ENCODE data around the gene XYLT1. TPM values are rescaled to one million over a fixed set of nuclear protein-coding genes. Genes with fewer than 3 reads are reported as not detected.

XYLT1 gene
- polyA plus RNA-seq, 4 donors = 6.9 to 8.0 (median 7.2) TPM

DNA sequence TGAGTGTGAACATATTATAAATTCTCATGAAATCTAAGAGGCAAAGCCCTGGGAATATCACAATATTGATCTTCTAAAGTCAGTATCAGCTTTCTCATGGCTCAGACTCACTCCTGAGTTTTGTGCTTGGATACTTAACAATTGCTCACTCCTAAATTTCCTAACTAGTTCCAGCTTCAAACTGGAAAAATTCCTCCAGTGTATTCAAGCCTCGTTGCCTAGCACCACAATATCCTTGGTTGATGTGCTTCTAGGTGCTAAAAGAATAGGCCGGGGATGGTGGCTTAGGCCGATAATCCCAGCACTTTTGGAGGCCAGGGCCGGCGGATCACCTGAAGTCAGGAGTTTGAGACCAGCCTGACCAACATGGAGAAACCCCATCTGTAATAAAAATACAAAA lies 62.5 kb downstream of the XYLT1 start:
- no peak for DNase-seq (ENCODE audit: low read depth in 4 of 4, low spot score in 2 of 4)

DNA sequence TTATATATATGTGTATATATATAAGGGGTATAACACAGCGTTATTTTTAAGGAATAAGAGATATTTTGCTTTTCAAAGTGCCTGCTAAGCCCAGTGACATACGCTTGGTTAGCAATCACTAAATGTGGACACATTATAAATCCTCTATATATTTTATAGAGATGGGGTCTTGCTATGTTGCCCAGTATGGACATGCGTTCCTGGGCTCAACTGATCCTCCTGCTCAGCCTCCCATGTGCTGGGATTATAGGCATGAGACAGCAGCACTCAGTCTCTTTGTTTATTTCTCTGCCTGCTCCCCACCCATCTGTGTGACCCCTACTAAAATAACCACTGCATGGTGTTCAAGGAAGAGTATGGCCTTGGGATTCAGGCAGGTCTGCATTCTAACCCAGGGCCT lies 63.4 kb downstream of the XYLT1 start:
- no peak for DNase-seq (ENCODE audit: low read depth in 4 of 4, low spot score in 2 of 4)

DNA sequence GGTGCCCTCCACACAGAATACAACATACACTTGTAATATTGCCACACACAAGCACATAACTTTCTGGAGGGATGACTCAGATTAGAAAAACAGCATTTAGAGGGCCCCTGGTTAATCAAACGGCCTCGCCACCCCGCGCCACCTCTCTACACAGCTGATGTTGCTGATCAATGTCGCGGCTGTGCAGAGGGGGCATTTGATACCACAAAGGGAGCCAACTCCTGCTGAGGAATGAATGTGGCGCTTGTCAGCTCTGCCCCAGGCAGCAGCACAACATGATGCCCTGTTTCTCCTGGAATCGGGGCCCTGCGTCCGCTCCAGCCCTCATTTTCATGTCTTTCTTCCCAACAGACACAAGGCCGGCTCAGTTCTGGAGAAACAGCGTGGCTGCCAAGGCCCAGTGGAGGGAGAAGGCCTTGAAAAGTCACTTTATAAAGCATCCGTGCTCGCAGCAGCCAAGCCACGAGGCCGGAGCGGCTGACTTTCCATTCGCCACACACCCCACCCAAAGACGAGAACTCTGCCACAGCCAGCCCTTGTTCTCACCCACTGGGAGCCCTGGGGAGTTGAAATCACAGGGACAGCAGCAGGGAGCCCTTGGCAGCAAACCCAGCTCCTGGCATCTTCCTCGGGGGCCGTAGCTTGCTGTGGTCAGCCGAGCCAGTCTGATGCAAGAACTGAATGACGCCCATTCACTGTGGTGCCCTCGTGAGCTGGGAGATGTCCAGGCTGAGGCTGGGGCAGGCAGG lies 65.6 kb downstream of the XYLT1 start:
- no peak for DNase-seq (ENCODE audit: low read depth in 4 of 4, low spot score in 2 of 4)

DNA sequence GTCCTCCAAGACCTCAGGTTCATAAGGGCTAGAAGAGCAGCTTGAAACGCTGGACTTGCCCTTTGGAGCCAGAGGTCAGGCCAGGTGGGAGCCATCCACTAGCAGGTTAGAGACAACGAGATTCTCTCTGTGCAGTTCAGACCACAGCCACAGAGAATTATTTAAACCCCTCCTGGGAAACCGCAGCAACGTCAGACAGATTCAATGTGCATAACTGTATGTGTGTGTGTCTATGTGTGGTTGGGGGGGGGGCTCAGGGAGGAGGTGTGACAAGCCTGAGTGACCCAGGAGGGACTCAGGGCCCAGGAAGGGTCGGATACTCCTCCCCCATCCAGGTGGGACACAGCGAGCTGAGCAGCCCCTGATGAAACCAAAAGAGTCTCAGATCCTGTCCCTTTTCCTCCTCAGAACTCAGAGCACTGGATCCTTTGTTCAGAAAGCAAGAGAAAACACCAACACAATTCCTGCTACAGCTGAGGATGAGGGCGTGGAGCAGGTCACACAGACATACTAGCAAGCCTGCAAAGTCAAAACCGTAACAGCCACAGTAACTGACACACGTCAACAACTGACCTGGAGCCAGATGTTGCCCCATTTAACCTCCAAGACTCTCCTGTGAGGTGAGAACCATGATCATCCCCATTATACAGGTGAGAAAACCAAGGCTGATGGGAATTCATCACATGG lies 66.8 kb downstream of the XYLT1 start:
- no peak for DNase-seq (ENCODE audit: low read depth in 4 of 4, low spot score in 2 of 4)

DNA sequence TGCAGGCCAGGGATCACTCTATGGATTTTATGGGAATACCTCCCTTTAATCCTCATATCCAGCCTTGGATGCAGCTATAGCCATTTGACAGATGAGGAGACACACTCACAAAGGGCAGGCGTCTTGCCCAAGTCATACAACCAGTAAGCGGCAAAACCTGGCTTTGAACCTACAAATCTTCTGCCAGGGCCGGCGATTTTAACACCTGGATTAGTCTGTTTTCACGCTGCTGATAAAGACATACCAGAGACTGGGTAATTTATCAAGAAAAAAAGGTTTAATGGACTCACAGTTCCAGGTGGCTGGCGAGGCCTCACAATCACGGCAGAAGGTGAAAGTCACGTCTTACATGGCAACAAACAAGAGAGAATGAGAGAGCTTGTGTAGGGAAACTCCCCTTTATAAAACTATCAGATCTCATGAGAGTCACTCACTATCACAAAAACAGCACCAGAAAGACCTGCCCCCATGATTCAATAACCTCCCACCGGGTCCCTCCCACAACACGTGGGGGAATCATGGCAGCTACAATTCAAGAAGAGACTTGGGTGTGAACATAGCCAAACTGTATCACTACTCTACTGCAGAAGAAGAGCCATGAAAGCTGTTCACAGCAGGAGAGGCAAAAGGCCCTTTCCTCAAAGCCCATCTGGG lies 67.5 kb downstream of the XYLT1 start:
- DNase-seq (ENCODE audit: low read depth in 4 of 4, low spot score in 2 of 4) = no peak

DNA sequence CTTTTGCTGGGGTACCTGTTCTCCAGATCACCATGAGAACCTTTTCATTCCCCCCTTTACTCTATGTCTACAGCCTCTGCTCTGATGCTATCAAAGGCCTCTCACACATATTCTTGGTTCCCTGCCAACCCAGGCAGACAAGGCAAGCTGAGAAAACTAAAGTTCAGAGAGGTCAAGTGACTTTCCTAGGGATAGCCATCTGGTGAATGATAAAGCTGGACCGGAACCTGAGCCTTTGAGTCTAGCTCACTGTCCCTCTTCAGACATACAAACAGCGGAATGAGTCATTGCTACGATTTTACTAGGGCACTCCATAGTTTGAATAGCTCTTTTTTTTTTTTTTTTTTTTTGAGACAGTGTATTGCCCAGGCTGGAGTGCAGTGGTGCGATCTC lies 73.3 kb downstream of the XYLT1 start:
- DNase-seq (ENCODE audit: low read depth in 4 of 4, low spot score in 2 of 4) = no peak

DNA sequence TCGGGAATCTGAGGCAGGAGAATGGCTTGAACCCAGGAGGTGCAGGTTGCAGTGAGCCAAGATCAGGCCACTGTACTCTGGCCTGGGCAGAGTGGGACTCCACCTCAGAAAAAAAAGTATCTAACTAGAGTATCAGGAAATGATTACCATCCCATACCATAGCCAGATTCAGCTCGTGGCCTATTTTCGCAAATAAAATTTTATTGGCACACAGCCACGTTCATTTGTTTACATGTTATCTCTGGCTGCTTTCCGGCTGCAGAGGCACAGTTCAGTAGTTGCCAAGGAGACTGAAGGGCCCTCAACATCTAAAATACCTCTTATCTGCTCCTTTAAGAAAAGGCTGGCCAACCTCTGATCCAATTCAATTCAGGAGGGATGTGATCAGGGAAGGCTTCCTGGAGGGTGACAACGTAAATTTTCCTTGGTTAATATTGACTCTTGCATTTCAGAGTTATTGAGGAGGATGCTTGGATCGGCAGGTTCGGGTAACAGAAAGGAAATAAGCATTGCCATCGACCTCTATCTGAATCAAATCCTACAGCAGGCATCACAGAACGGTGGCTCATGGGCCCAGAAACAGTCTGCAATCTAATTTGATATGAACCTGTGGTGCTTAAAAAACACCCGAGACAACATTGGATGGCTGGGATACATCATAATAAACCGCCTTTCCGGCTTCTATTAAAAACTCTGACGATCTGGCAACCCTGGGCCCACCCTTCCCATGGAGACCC lies 73.8 kb downstream of the XYLT1 start:
- no peak for DNase-seq (ENCODE audit: low read depth in 4 of 4, low spot score in 2 of 4)

DNA sequence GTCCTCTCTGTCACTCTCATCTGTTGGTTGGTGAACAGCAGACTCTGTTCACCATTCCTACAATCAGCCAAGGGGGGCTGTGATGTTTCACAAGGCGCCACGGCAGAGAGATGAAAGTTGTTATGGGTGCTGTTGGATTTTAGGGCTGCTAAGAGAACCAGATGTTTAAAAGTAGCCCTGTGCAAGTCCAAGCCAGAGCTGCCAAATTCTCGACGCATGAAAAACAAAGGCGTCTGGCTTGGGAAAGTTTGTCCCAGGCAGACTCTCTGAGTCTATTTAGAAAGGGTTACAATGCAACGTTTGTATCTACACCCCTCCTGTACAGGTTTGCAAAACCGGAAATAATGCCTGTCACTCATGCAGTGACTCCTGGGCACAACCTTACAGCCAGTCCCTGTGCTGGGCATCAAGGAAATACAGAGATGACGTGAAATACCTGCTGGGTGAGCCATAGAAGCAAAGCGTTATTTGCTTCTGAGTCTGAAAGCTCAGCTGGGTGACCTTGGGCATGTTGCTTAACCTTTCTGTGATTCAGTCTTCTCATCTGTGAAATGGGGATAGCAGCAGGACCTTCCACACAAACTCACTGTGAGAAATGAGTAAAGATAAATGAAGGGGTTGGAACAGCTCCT lies 74.8 kb downstream of the XYLT1 start:
- no peak for DNase-seq (ENCODE audit: low read depth in 4 of 4, low spot score in 2 of 4)

DNA sequence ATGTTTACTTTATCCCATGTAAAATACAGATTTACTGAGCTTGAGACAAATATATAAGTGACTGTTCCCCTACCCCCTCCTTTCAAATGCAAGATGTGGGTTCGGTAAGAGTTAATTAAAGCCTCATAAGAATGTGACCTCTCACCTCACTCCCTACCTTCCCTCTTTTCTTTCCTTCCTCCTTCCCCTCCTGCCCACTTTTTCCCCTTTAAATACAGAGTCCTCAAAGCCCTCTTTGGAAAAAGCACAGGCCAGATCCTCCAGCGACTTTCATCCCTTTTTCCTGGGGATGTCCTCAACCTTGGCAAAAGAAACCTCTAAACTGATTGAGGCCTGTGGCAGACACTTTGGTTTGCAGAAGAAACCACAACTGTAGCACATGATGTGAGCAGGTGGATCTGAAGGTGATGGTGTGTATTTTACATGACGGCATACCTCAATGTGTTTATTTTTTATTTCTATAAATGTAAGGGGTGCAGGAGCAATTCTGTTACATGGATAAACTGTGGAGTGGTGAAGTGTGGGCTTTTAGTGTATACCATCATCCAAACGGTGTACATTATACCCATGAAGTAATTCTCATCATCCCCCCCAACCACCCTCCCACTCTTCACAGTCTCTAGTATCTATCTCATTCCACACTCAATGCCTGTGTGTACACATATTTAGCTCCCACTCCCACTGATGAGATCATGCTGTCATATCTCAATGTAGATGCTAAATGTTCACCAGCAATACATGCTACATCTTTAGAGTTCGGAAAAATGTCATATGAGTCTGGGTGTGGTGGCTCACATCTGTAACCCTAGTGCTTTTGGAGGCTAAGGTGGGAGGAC lies 77.7 kb downstream of the XYLT1 start:
- DNase-seq (ENCODE audit: low read depth in 4 of 4, low spot score in 2 of 4) = no peak

DNA sequence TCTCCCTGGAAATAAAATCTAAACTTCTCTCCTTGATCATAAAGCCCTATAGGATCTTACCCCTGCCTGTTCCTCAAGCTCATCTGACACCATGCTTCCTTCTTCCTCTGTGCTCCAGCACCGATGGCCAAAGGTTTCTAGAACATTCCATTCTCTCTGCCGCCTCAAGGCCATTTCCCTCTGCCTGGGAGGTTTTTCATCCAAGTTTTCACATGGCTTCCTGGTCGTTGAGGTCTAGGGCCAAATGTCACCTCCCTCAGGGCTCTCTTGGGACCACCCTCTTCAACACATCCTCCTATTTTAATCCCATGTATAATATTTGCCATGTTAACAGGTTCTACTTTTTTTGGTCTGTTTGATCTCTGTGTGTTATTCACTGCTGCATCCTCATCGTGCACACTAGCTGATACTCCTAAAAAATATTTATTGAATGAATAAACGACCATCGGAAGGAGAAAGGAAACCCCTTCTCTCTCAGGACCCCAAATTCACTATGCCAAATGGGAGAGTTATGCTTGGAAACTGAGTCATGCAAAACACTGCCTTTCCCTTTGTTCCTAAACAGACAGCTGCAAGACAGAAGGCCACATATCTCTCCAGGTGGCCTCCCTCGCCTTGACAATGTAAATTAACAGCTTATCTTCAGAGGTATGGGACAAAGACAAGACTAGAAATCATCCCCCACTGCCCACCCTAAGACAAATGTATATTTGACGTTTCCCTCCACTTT lies 78.5 kb downstream of the XYLT1 start:
- no peak for DNase-seq (ENCODE audit: low read depth in 4 of 4, low spot score in 2 of 4)

DNA sequence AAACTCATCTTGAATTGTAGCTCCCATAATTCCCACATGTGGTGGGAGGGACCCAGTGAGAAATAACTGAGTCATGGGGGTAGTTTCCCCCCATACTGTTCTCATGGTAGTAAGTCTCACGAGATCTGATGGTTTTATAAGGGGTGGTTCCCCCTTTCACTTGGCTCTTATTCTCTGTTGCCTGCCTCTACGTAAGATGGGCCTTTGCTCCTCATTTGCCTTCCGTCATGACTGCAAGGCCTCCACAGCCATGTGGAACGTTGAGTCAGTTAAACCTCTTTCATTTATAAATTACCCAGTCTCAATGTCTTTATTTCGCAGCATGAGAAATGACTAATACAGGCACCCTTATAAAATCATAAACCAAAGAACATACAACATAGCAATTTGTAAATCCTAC lies 79.0 kb downstream of the XYLT1 start:
- DNase-seq (ENCODE audit: low read depth in 4 of 4, low spot score in 2 of 4) = no peak

DNA sequence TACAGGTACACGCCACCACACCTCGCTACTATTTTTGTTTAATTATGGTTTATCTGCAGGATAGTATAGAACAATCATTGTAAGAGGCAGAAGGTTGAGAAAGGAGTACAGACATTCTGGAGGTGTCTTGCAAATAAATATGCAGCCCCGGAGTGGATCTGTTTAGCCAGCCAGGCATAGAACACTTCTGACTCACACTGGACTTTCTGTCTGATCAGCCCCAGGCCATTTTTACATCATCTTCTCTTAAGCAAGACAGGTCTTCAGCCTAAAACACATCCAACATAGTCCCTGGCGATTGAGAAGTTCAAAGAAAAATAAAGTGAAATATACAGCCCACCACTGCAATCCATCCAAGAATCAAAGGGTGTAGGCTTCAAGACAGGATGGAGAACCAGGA lies 81.4 kb downstream of the XYLT1 start:
- no peak for DNase-seq (ENCODE audit: low read depth in 4 of 4, low spot score in 2 of 4)

DNA sequence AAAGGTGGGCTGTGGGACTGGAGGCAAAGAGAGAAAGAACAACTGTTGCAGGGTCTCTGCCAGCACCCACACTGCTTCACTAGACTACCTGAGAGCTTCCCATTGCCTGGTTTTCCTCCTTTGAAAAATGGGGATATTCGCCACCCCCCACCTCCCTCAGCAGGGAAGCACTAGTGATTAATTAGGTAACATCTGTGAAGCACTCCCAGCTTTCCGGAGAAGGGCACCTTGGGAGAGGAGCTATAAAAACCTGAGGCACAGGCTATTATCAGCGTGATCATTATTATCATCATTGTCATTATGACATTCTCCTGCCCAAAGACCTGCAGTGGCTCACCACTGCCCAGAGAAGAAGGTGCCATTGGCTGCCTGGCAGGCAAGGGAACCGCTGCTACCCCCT lies 83.5 kb downstream of the XYLT1 start:
- no peak for DNase-seq (ENCODE audit: low read depth in 4 of 4, low spot score in 2 of 4)

DNA sequence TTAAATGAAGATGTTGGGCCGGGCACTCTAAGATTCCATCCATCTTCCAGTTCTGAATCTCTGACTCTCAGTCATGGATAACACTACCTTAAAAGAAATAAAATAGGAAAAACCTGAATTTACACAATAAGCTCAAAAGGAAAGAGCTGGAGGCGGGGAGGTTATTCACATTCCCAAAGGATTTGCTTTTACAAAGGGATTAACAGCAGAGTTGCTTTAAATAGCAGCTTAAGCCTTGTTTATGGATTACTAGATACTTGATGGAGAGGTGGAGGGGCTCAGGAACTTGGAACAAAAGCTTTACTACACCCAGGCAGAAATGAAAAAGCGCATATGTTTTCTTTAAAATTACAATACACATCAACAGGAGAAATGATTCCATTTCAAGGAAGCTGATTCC lies 84.5 kb downstream of the XYLT1 start:
- no peak for DNase-seq (ENCODE audit: low read depth in 4 of 4, low spot score in 2 of 4)

DNA sequence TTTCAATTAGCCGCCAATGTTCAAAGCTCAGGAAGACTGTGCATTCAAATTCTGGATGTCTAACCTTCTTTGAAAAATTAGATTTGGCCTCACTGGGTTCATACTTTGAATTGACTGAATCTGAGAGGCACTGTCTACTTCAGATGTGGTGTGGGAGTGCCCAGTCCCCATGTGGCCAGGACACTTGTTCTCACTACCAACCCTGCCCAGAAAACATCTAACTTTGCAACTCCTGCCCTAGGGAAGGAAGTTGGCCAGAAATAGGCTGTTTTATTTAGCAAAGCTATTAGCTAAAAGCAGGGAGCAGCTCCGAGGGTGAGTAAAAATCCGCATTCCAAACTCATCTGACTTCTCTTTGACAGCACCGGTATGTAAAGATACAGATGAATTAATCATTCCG lies 86.3 kb downstream of the XYLT1 start:
- no peak for DNase-seq (ENCODE audit: low read depth in 4 of 4, low spot score in 2 of 4)

DNA sequence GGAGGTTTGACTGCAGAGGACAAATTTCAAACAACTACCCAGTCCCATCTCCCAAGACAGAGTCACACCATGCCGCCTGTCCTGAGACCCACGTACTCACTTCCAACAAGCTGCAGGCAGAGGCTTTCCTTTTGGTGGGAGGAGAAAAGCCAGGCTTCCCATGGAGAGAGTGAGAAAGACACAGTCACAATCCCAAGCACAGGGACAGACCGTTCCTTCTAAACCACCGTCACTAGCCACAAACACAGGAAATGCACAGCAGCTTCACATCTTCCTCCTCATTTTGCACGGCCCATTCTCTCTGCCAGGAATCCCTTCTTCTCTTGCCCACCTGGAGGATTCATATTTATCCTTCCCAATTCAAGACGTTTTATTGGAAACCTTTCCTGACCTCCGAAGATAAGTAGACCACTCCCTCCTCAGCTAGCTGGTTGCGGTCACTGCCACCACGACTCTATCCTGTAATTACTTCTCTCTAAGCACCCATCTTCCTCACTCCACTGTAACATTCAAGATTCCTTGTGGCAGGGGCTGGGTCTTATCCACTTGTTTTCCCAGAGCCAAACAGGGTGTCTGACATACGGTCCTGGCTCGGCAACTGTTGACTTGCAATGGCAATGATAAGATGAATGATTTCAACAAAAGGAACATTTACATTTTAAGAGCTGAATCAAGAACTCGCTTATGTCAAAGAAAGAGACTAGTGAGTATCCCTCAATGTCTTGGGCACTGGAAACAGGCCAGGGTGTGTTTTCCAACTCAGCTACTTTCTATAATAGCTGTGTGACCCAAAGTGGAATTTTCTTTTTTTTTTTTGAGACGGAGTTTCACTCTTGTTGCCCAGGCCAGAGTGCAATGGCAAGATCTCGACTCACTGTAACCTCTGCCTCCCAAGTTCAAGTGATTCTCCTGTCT lies 87.6 kb downstream of the XYLT1 start:
- no peak for DNase-seq (ENCODE audit: low read depth in 4 of 4, low spot score in 2 of 4)

DNA sequence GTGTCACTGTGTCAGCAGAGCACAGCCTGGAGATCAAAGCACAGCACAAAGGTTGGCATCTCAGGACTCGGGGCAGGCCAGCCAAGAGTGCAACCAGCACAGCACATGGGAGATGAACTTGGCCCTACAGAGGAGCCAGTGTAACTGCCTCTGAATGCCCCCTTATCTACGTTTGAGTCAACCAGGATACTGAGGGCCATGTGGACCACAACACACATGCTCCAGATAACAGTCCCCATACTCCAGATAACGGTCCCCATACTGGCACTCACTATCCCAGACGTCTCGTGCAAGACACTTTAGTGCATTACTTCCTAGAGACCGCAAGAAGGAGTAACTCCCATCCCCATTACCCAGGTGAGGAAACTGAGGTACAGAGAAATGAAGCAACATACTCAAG lies 88.2 kb downstream of the XYLT1 start:
- no peak for DNase-seq (ENCODE audit: low read depth in 4 of 4, low spot score in 2 of 4)

DNA sequence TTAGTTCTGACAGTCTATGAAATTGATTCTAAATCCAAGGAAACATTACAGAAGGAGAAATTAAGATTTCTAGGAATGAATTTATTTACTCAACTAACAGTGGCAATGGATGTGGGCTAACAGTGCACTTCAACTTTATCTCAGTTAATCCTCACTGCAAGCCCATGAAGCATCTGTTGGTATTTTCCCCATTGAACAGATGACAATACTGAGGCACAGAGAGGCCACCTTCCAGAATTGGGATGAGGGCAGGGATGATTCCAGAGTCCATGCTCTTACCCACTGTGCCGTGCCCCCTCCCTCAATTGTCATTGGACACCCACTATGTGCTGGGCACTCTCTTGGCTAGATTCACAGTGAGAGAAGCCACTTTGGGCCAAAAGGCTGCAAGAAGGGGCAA lies 89.0 kb downstream of the XYLT1 start:
- DNase-seq (ENCODE audit: low read depth in 4 of 4, low spot score in 2 of 4) = no peak
